ENCODE measurements around the gene TRIM42. TPM values are rescaled to one million over a fixed set of nuclear protein-coding genes. Genes with fewer than 3 reads are reported as not detected.

TRIM42 gene
- total RNA-seq, result not detected

GRCh38 chr3:140677764-140678163 lies at the start of gene TRIM42:
Gene TRIM42 (plus strand): TSS chr3:140678064. CDS start chr3:140678230, 166 bp downstream.
- DNase-seq (ENCODE audit: low spot score in 2 of 2) (no peak), FAIRE-seq (no peak)

GRCh38 chr3:140628606-140629005 lies 49.3 kb upstream of the TRIM42 start:
- DNase-seq (ENCODE audit: low spot score in 2 of 2) (no peak), FAIRE-seq (no peak)

- DNase-seq (ENCODE audit: low spot score in 2 of 2) (no peak), FAIRE-seq (no peak)
Observed at GRCh38 chr3:140629357-140630137, 48.3 kb upstream of the TRIM42 start.

DNA sequence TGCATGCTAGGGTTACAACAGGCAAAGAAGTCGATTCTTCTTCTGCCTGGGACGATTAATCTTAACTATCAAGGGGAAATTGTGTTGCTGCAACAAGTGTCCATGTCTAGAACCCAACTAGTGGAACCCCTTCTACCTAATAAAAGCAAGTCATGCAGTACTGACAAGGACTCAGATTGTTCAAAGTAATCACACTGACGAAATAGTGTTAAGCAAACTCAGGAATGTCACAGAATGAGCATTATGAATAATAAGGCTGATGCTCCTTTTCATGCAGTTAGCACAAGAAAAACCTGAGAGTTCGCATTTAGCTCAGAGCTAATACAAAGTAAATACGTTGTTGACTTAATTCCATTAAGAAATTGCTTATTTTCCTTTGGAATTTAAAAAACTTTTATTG lies 47.5 kb upstream of the TRIM42 start:
- DNase-seq (ENCODE audit: low spot score in 2 of 2) (no peak), FAIRE-seq (no peak)

GRCh38 chr3:140630866-140631265 lies 47.0 kb upstream of the TRIM42 start:
- FAIRE-seq, result no peak
- DNase-seq (ENCODE audit: low spot score in 2 of 2), result no peak

GRCh38 chr3:140635276-140635675 lies 42.6 kb upstream of the TRIM42 start:
- FAIRE-seq (no peak), DNase-seq (ENCODE audit: low spot score in 2 of 2) (no peak)

DNA sequence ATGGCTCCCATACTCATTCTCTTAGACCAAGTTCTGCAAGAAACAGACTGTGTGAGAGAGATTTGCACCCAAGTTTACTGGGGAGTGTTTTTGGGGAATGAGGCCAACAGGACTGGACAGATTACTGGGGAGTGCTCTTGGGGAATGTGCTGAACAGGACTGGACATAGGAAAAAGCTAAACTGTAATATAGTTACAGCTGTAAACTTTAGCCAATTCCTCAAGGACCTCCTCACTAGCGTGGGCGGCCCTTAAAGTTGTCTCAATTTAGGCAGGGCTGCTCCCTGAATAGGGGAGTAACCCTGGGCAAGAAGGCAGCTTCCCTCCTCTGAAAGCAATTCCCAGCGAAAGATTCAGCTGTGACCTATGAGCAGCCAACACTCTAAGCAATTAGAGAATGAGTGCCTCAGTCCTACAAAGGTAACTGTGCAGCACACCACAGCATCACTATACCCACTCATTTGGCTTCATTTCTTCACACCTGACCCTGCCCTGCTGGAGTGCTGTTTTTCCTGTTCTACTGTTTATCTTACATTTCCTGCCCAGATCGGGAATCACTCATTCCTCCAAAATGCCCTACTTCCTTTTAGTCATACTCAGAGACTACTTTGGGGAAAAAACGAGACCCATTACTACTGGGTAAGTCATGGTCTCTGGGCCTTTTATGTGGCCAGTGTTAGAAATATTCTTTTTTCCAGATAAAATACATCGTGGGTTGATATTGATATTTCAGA lies 41.3 kb upstream of the TRIM42 start:
- FAIRE-seq (no peak), DNase-seq (ENCODE audit: low spot score in 2 of 2) (no peak)

- no peak for DNase-seq (ENCODE audit: low spot score in 2 of 2)
- FAIRE-seq, result no peak
Observed at GRCh38 chr3:140651287-140651686, 26.6 kb upstream of the TRIM42 start.

- no peak for DNase-seq (ENCODE audit: low spot score in 2 of 2)
- no peak for FAIRE-seq
Observed at GRCh38 chr3:140655678-140656077, 22.2 kb upstream of the TRIM42 start.

GRCh38 chr3:140664111-140664510 lies 13.8 kb upstream of the TRIM42 start:
- FAIRE-seq (no peak), DNase-seq (ENCODE audit: low spot score in 2 of 2) (no peak)

GRCh38 chr3:140682586-140682985 lies 4.7 kb downstream of the TRIM42 start:
- FAIRE-seq, result no peak
- no peak for DNase-seq (ENCODE audit: low spot score in 2 of 2)

DNA sequence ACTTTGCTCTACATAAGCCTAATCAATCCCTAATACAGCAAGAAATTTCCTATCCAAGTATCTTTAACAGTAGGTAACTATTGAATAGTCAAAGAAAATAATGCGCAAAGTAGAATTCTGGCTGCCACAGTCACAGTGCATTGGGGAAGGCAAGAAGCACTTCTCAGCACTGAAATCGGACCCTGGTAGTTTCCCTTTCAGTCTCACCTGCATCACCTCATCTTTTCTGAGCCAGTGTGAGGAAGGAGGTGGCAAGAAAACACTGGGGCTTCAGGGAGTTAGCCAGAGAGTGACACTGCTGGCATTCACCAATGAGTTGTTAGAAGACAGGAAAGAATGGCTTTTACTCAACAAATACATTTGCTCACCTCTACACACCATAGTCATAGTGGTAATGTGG lies 8.3 kb downstream of the TRIM42 start:
- FAIRE-seq, result no peak
- no peak for DNase-seq (ENCODE audit: low spot score in 2 of 2)

DNA sequence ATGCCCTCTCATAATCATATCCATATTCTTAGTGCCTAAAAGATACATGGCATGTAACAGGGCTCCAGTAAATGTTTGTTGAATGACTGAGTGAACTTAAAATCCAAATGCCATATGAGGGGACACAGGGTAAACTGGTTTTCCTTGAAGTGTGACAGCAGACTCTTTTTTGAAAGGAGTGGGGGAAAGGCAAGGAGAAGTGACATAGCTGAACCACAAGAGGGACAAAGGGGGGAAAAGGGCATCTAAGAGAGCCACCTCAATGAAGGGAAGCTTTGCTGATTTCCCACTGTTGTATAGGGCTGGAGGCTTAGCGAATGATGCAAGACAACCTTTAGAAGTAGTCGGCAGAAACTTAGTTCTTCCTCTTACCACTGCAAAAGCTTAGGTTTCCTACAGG lies 9.1 kb downstream of the TRIM42 start:
- no peak for DNase-seq (ENCODE audit: low spot score in 2 of 2)
- no peak for FAIRE-seq

- FAIRE-seq, result no peak
Observed at GRCh38 chr3:140695361-140696061, 17.6 kb downstream of the TRIM42 start.

GRCh38 chr3:140699516-140700231 lies 21.8 kb downstream of the TRIM42 start:
- no peak for FAIRE-seq
- no peak for DNase-seq (ENCODE audit: low spot score in 2 of 2)

More at GRCh38 chr3:140695361-140696061, 17.6 kb downstream of the TRIM42 start:
- DNase-seq (ENCODE audit: low spot score in 2 of 2), result no peak

DNA sequence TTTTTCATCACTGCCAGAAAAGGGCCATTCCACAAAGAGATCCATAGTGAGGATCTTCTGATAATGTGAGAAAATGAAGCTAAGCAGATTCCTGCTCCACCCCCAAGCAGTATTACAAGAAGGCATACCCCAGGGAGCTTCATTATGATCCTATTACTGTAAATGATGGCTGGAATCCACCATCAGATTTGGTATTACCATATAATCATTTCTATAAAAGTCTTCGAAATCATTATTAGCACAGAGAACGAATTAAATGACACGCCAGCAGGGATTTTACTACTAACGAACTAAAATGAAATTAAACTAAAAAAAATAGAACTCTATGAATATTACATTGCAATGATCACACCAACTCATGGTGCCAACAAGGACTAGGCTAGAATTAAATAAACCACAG lies 24.4 kb downstream of the TRIM42 start:
- no peak for DNase-seq (ENCODE audit: low spot score in 2 of 2)
- FAIRE-seq, result no peak

- no peak for FAIRE-seq
- no peak for DNase-seq (ENCODE audit: low spot score in 2 of 2)
Observed at GRCh38 chr3:140703496-140703895, 25.6 kb downstream of the TRIM42 start.

DNA sequence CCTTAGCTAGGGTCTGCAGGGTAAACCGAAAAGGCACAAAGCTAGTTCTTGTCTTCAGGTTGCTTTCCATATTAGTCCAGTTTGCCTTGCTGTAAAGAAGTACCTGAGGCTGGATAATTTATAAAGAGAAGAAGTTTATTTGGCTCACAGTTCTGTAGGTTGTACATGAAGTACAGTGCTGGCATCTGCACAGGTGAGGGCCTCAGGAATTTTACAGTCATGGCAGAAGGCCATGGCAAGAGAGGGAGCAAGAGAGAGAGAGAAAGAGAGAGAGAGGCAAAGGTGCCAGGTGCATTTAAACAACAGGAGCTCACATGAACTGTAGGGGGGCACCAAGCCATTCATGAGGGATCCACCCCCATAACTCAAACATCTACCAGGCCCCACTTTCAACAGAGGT lies 26.9 kb downstream of the TRIM42 start:
- FAIRE-seq, result no peak
- DNase-seq (ENCODE audit: low spot score in 2 of 2), result no peak

DNA sequence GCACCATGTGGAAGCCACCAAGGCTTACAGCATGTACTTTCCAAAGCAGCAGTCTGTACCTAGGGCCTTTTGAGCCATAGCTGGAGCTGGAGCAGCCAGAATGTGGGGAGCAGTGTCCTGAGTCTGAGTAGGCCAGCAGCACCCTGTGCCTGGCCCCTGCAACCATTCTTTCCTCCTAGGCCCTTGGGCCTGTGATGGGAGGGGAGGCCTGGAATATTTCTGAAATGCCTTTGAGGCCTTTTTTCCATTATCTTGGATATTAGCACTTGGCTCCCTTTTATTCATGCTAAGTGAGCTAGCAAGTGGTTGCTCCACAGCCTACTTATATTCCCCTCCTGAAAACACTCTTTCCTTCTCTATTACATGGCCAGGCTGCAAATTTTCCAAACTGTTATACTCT lies 28.1 kb downstream of the TRIM42 start:
- DNase-seq (ENCODE audit: low spot score in 2 of 2) (no peak), FAIRE-seq (no peak)

- no peak for DNase-seq (ENCODE audit: low spot score in 2 of 2)
- no peak for FAIRE-seq
Observed at GRCh38 chr3:140706360-140706759, 28.5 kb downstream of the TRIM42 start.

- DNase-seq (ENCODE audit: low spot score in 2 of 2) (no peak), FAIRE-seq (no peak)
Observed at GRCh38 chr3:140708815-140709214, 31.0 kb downstream of the TRIM42 start.

Data from frontal cortex (tissue), 4 donors.